B cell (primary cell): ENCODE measurements around the gene KIAA1614. TPM values are rescaled to one million over a fixed set of nuclear protein-coding genes. Genes with fewer than 3 reads are reported as not detected.

ENCODE experiments used
- ATAC-seq: fragments of 200-7000 bp; cut with Tn5 transposase; one replicate; pipeline ENCODE4 v1.10.0; 2021; ENCODE audit warnings: low read depth, mild to moderate bottlenecking, moderate number of reproducible peaks, moderate library complexity
- CTCF ChIA-PET: fragments of 350-600 bp; sonication (Branson Sonifier 250); formaldehyde crosslinking; loops from one replicate; lab custom pipeline; 2021; ENCODE audit warnings: antibody characterized with exemption, inconsistent platforms; lab: Charles Lee
- POLR2A ChIA-PET: fragments of 350-600 bp; sonication (Branson Sonifier 250); formaldehyde crosslinking; loops from one replicate; lab custom pipeline; 2021; ENCODE audit warnings: antibody characterized with exemption; lab: Charles Lee
- DNase-seq: peaks from one replicate; pipeline ENCODE4 v3.0.0; 2013
- H2AFZ ChIP-seq: 2 replicates; pipeline ENCODE4 v1.6.1; 2012; ENCODE audit warnings: mild to moderate bottlenecking, low read depth, low read length; ENCODE audit not compliant: insufficient read depth, poor library complexity, severe bottlenecking
- H3K27ac ChIP-seq, 2 donors: 1 replicate in 1 of 2; 2 replicates in 1 of 2; pipeline ENCODE4 v1.5.1; 2012 to 2013; ENCODE audit warnings: low read length in 2 of 2, mild to moderate bottlenecking in 2 of 2, moderate library complexity in 1 of 2
- H3K27me3 ChIP-seq, 4 experiments: fragments of 200-600 bp in 1 of 4; sonication (generic) in 1 of 4; replicated peaks in 1 of 4; 1 replicate in 2 of 4; 2 replicates in 2 of 4; pipeline versions ENCODE4 v1.6.1 to v1.7.0; 2013 to 2016; ENCODE audit warnings: low read length in 3 of 4, mild to moderate bottlenecking in 2 of 4, mixed read lengths in 1 of 4, moderate library complexity in 1 of 4; ENCODE audit not compliant: insufficient read depth in 4 of 4, control insufficient read depth in 3 of 4; ENCODE audit errors: control extremely low read depth in 1 of 4
- H3K36me3 ChIP-seq, 2 experiments: replicated peaks in 1 of 2; 1 replicate in 1 of 2; 2 replicates in 1 of 2; pipeline versions ENCODE4 v1.6.1 to v1.7.1; 2013; ENCODE audit warnings: low read length in 1 of 2; ENCODE audit not compliant: insufficient read depth in 2 of 2, control insufficient read depth in 1 of 2; ENCODE audit errors: control extremely low read depth in 1 of 2, extremely low read depth in 1 of 2
- H3K4me1 ChIP-seq, 2 donors: fragments of 200-600 bp in 1 of 2; sonication (generic) in 1 of 2; 1 replicate in 1 of 2; 2 replicates in 1 of 2; pipeline versions ENCODE4 v1.5.1 to v1.6.1; 2013 to 2017; ENCODE audit warnings: low read length in 2 of 2; ENCODE audit not compliant: control insufficient read depth in 2 of 2, insufficient read depth in 2 of 2
- H3K4me2 ChIP-seq: replicated peaks from 2 replicates; pipeline ENCODE3; 2012; ENCODE audit warnings: mild to moderate bottlenecking, low read depth, low read length; ENCODE audit not compliant: poor library complexity, severe bottlenecking
- H3K4me3 ChIP-seq, 5 experiments: fragments of 200-600 bp in 1 of 5; sonication (generic) in 1 of 5; 1 replicate in 3 of 5; 2 replicates in 2 of 5; pipeline versions ENCODE4 v1.5.1 to v1.7.0; 2011 to 2016; ENCODE audit warnings: low read length in 4 of 5, mild to moderate bottlenecking in 4 of 5, low read depth in 2 of 5, control low read depth in 1 of 5, moderate library complexity in 1 of 5; ENCODE audit not compliant: insufficient read depth in 1 of 5; ENCODE audit errors: control extremely low read depth in 1 of 5, extremely low read depth in 1 of 5
- H3K79me2 ChIP-seq: fragments of 200-600 bp; sonication (generic); one replicate; pipeline ENCODE4 v1.6.0; 2016; ENCODE audit warnings: low read length; ENCODE audit not compliant: control insufficient read depth, insufficient read depth
- H3K9ac ChIP-seq: fragments of 200-600 bp; sonication (generic); 2 replicates; pipeline ENCODE4 v1.6.1; 2017; ENCODE audit warnings: mild to moderate bottlenecking, low read length, moderate library complexity
- H3K9me3 ChIP-seq, 3 donors: one replicate each; pipeline versions ENCODE4 v1.6.1 to v1.7.1; 2013; ENCODE audit warnings: low read length in 2 of 3; ENCODE audit not compliant: control insufficient read depth in 2 of 3, insufficient read depth in 1 of 3; ENCODE audit errors: control extremely low read depth in 1 of 3
- H4K20me1 ChIP-seq: 2 replicates; pipeline ENCODE4 v1.6.0; 2012; ENCODE audit warnings: mild to moderate bottlenecking, low read length; ENCODE audit not compliant: insufficient read depth, control insufficient read depth, poor library complexity, severe bottlenecking
- H3K27ac Mint-ChIP-seq: one replicate; pipeline ENCODE4 v1.8.0; 2021; ENCODE audit warnings: mixed read lengths
- H3K27me3 Mint-ChIP-seq: one replicate; pipeline ENCODE4 v1.8.0; 2021; ENCODE audit warnings: mixed read lengths
- H3K4me1 Mint-ChIP-seq: one replicate; pipeline ENCODE4 v1.8.0; 2021; ENCODE audit warnings: mixed read lengths
- H3K4me3 Mint-ChIP-seq: one replicate; pipeline ENCODE4 v1.8.0; 2021; ENCODE audit warnings: mixed read lengths
- H3K9me3 Mint-ChIP-seq: one replicate; pipeline ENCODE4 v1.8.0; 2022; ENCODE audit warnings: mixed read lengths; ENCODE audit not compliant: insufficient read depth
- WGBS: methylation state at CpG from one replicate; pipeline ENCODE4 v1.1.5; 2013; ENCODE audit warnings: missing lambda C conversion rate; ENCODE audit not compliant: insufficient coverage; 5-methylcytosine and 5-hydroxymethylcytosine counted together
- intact Hi-C: fragments of 100-400 bp; cut with micrococcal nuclease; formaldehyde crosslinking; loops from one replicate; pipeline ENCODE4 v1.10.0; 2022
- polyA plus RNA-seq: library from polyadenylated mRNA; depleted of rRNA; stranded (reverse); fragments of >200 nt; gene quantifications from 2 replicates; pipeline ENCODE4 v1.2.3, GENCODE V29; 2012
- total RNA-seq, 2 donors: library from RNA; stranded (reverse); fragments of 120-200 nt in 1 of 2; gene quantifications; 1 replicate in 1 of 2; 2 replicates in 1 of 2; pipeline versions ENCODE4 v1.2.3 to v1.2.4, GENCODE V29; 2013 to 2022
- TF ChIP-seq, protein P1 (sequence below): fragments of 200-600 bp; IDR thresholded peaks from one replicate; pipeline ENCODE4 v1.8.0; 2022; ENCODE audit warnings: antibody characterized with exemption, mild to moderate bottlenecking

KIAA1614 gene
- total and polyA plus RNA-seq, 2 donors (not counting 1 experiment from before 2014, with no cell fraction given): 0.03 to 0.22 TPM

DNA sequence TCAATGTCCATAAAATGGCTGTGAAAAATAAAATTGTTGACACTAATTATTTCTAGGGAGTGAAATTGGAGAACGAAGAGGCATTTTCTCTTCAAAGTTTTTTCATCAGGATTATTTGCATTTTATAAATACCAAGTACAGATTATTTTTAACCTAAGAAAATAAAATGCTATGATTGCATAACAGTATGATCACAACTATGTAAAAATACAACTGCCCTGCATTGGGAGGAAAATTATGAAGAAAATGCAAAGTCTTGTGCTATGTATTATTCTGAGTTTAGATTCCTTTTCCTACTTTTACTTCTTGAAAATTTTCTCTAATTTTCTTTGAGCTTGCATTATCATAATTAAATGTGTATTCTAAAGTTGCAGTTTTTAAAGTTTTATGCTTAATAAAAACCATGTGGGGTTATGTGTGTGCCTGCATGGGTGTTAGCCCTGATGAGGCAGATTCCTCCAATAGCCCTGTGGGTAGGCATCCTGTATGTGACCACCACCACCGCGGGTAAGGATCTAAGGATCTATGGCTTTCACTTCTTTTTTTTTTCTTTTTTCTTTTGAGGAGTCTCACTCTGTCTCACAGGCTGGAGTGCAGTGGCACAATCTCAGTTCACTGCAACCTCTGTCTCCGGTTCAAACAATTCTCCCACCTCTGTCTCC lies 85.3 kb downstream of the KIAA1614 start:
- intact Hi-C loops: no loop called here
- no peaks in the 10 kb centered on the region for H3K4me1 ChIP-seq
- no peaks in the 10 kb centered on the region for H3K4me1 Mint-ChIP-seq
- no peaks in the 10 kb centered on the region for H3K79me2 ChIP-seq
- ATAC-seq: no peak
- TF ChIP-seq, protein P1, sequence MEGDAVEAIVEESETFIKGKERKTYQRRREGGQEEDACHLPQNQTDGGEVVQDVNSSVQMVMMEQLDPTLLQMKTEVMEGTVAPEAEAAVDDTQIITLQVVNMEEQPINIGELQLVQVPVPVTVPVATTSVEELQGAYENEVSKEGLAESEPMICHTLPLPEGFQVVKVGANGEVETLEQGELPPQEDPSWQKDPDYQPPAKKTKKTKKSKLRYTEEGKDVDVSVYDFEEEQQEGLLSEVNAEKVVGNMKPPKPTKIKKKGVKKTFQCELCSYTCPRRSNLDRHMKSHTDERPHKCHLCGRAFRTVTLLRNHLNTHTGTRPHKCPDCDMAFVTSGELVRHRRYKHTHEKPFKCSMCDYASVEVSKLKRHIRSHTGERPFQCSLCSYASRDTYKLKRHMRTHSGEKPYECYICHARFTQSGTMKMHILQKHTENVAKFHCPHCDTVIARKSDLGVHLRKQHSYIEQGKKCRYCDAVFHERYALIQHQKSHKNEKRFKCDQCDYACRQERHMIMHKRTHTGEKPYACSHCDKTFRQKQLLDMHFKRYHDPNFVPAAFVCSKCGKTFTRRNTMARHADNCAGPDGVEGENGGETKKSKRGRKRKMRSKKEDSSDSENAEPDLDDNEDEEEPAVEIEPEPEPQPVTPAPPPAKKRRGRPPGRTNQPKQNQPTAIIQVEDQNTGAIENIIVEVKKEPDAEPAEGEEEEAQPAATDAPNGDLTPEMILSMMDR: no peak
- H3K27me3 ChIP-seq: no peaks in the 10 kb centered on the region
- H3K9me3 ChIP-seq: no peaks in the 10 kb centered on the region
- CTCF ChIA-PET: no interaction called here
- no peak overlapping the region for H3K4me3 Mint-ChIP-seq
- DNase-seq: no peak
- H3K27ac Mint-ChIP-seq: no peak overlapping the region
- WGBS: 85% methylated on average over 2 of the region's 4 CpGs
- H3K27ac ChIP-seq: no peak overlapping the region
- H3K27me3 Mint-ChIP-seq: no peaks in the 10 kb centered on the region
- H3K9ac ChIP-seq: no peak overlapping the region
- H3K4me2 ChIP-seq: no peak overlapping the region
- H2AFZ ChIP-seq: no peak overlapping the region
- H3K9me3 Mint-ChIP-seq: no peaks in the 10 kb centered on the region
- POLR2A ChIA-PET: no interaction called here
- H4K20me1 ChIP-seq: no peaks in the 10 kb centered on the region
- H3K36me3 ChIP-seq: peaks cover 12 to 31% of the 10 kb centered on the region in 2 experiments
- no peak overlapping the region for H3K4me3 ChIP-seq

Other genes with a start within 250 kb of the KIAA1614 start
- gene STX6, start 110.0 kb downstream of the KIAA1614 start, total RNA-seq: 24.5 and 26.0 TPM in 2 replicates
- gene STX6, start 110.0 kb downstream of the KIAA1614 start, polyA plus RNA-seq: 5.8 and 11.4 TPM in 2 replicates
- gene MR1, start 121.1 kb downstream of the KIAA1614 start, total RNA-seq: 26.1 and 28.2 TPM in 2 replicates
- gene MR1, start 121.1 kb downstream of the KIAA1614 start, polyA plus RNA-seq: 8.5 and 9.5 TPM in 2 replicates
- gene IER5, start 175.8 kb downstream of the KIAA1614 start, total RNA-seq: 96.9 and 98.1 TPM in 2 replicates
- 134 and 166 TPM in 2 replicates for gene IER5, start 175.8 kb downstream of the KIAA1614 start, polyA plus RNA-seq